K562 (cell line): ENCODE data around the gene EFEMP2. TPM values are rescaled to one million over a fixed set of nuclear protein-coding genes. Genes with fewer than 3 reads are reported as not detected.

Source experiments
- ATAC-seq: fragments of 200-7000 bp; cut with Tn5 transposase; 3 replicates; pipeline ENCODE4 v1.9.1; 2020; ENCODE audit warnings: moderate library complexity
- BruUV-seq: library from RNA; stranded (reverse); fragments of 400-500 nt; replicated peaks from 2 replicates; lab custom pipeline; 2021; lab: Mats Ljungman, UMichigan
- CTCF ChIA-PET: fragments of 300-600 bp; formaldehyde crosslinking; extraction: SDS; loops from one replicate; lab custom pipeline; 2021; ENCODE audit warnings: low intra/inter-chr PET ratio; lab: Yijun Ruan, JAX
- POLR2A ChIA-PET: fragments of 300-600, 350-650 bp; sonication (Branson Sonifier 250); formaldehyde crosslinking; extraction: SDS; loops from one replicate; lab custom pipeline; 2021; ENCODE audit warnings: antibody characterized with exemption, inconsistent platforms; lab: Yijun Ruan, JAX
- DNase-seq, 4 experiments: peaks; one replicate each; pipeline versions ENCODE4 v3.0.0 to v3.0.0-alpha.2; 2011 to 2018; ENCODE audit warnings: low spot score in 3 of 4, mixed read lengths in 3 of 4; ENCODE audit errors: extremely low read depth in 1 of 4
- FAIRE-seq: peaks from 2 replicates; lab custom pipeline; 2011; peaks lifted over from hg19 to GRCh38; lab: Jason Lieb, UNC
- H2AFZ ChIP-seq: 2 replicates; pipeline ENCODE4 v1.6.0; 2011; ENCODE audit warnings: low read depth, low read length, control low read depth, inconsistent platforms
- H3K27ac ChIP-seq: fragments of 200-600 bp; 3 replicates; pipeline ENCODE4 v1.8.0; 2011; ENCODE audit warnings: low read depth, mild to moderate bottlenecking, control low read depth, inconsistent platforms, low read length, moderate library complexity, mixed read lengths; ENCODE audit errors: extremely low read depth
- H3K27me3 ChIP-seq, 2 experiments: fragments of 300-600 bp in 1 of 2; 2 replicates in 1 of 2; 3 replicates in 1 of 2; pipeline versions ENCODE4 v1.6.0 to v1.8.0; 2011; ENCODE audit warnings: inconsistent platforms in 2 of 2, low read length in 2 of 2, mild to moderate bottlenecking in 1 of 2, mixed read lengths in 1 of 2, moderate library complexity in 1 of 2; ENCODE audit not compliant: control insufficient read depth in 2 of 2, insufficient read depth in 2 of 2
- H3K36me3 ChIP-seq: fragments of 300-600 bp; 3 replicates; pipeline ENCODE4 v1.8.0; 2011; ENCODE audit warnings: mild to moderate bottlenecking, low read length, inconsistent platforms; ENCODE audit not compliant: control insufficient read depth, insufficient read depth
- H3K4me1 ChIP-seq, 2 experiments: fragments of 200-600 bp in 1 of 2; replicated peaks in 1 of 2; 2 replicates in 1 of 2; 3 replicates in 1 of 2; pipeline versions ENCODE4 v1.5.1 to v1.8.0; 2011; ENCODE audit warnings: inconsistent platforms in 2 of 2, low read length in 2 of 2, mild to moderate bottlenecking in 1 of 2, mixed read lengths in 1 of 2, moderate library complexity in 1 of 2; ENCODE audit not compliant: control insufficient read depth in 2 of 2, insufficient read depth in 2 of 2
- H3K4me2 ChIP-seq: 2 replicates; pipeline ENCODE4 v1.6.1; 2011; ENCODE audit warnings: low read length, control low read depth, inconsistent platforms, mixed read lengths; ENCODE audit not compliant: insufficient read depth
- H3K4me3 ChIP-seq: fragments of 200-600 bp; sonication (generic), shearing (Covaris generic); 2 replicates; pipeline ENCODE4 v1.5.1; 2016; ENCODE audit warnings: control low read depth, inconsistent platforms
- H3K79me2 ChIP-seq: fragments of 200-600 bp; 3 replicates; pipeline ENCODE4 v1.8.0; 2011; ENCODE audit warnings: low read length, inconsistent platforms; ENCODE audit not compliant: control insufficient read depth, insufficient read depth
- H3K9ac ChIP-seq, 2 experiments: 2 replicates each; pipeline versions ENCODE4 v1.6.0 to v1.6.1; 2011; ENCODE audit warnings: low read depth in 2 of 2, low read length in 2 of 2, control low read depth in 1 of 2, inconsistent platforms in 1 of 2, mild to moderate bottlenecking in 1 of 2, mixed read lengths in 1 of 2; ENCODE audit not compliant: insufficient read depth in 1 of 2
- H3K9me1 ChIP-seq: one replicate; pipeline ENCODE4 v1.6.0; 2011; ENCODE audit warnings: inconsistent platforms, mild to moderate bottlenecking, low read length, moderate library complexity; ENCODE audit not compliant: control insufficient read depth, insufficient read depth
- H3K9me3 ChIP-seq: replicated peaks from 2 replicates; pipeline ENCODE4 v1.5.1; 2011; ENCODE audit warnings: low read depth, low read length, inconsistent platforms; ENCODE audit not compliant: control insufficient read depth, insufficient read depth
- H4K20me1 ChIP-seq: replicated peaks from 2 replicates; pipeline ENCODE4 v1.6.1; 2011; ENCODE audit warnings: low read length, inconsistent platforms, mixed read lengths; ENCODE audit not compliant: control insufficient read depth, insufficient read depth
- ETS1 ChIP-seq: conservative IDR thresholded peaks from 2 replicates; pipeline ENCODE4 v1.6.1; 2011; ENCODE audit warnings: low read depth, mild to moderate bottlenecking, low read length; ENCODE audit not compliant: control insufficient read depth
- HOXB6 ChIP-seq: fragments of 250-450 bp; sonication (Bioruptor Pico); IDR thresholded peaks from 2 replicates; pipeline ENCODE4 v1.5.1; 2022; ENCODE audit warnings: mild to moderate bottlenecking, borderline replicate concordance
- KDM5B ChIP-seq: fragments of 200-600 bp; sonication (generic); IDR thresholded peaks from 2 replicates; pipeline ENCODE4 v1.6.1; 2012; ENCODE audit warnings: low read depth, mild to moderate bottlenecking, moderate library complexity, low read length, control low read depth, inconsistent platforms; ENCODE audit not compliant: insufficient replicate concordance
- MBD2 ChIP-seq: sonication (generic); IDR thresholded peaks from 2 replicates; pipeline ENCODE4 v1.6.1; 2016; ENCODE audit warnings: low read depth, borderline replicate concordance
- NFIC ChIP-seq: fragments of 450-650 bp; IDR thresholded peaks from 2 replicates; pipeline ENCODE4 v1.6.1; 2017; ENCODE audit warnings: mild to moderate bottlenecking, inconsistent platforms
- NR2C2 ChIP-seq, 2 experiments: fragments of 200-800 bp in 1 of 2; sonication (Bioruptor generic) in 1 of 2; sonication (generic) in 1 of 2; formaldehyde crosslinking in 1 of 2; IDR thresholded peaks; 2 replicates each; pipeline versions ENCODE4 v1.6.1 to v1.8.0; 2016 to 2022; ENCODE audit warnings: mild to moderate bottlenecking in 1 of 2, missing compliant biosample characterization in 1 of 2, missing genetic modification characterization in 1 of 2, missing genetic modification reagents in 1 of 2
- POLR2G ChIP-seq: fragments of 200-400 bp; formaldehyde crosslinking; IDR thresholded peaks from 2 replicates; pipeline ENCODE4 v1.6.1; 2017; ENCODE audit warnings: low read depth, mild to moderate bottlenecking, antibody characterized with exemption, low read length, moderate library complexity
- RBM25 ChIP-seq: fragments of 200-400 bp; formaldehyde crosslinking; IDR thresholded peaks from 2 replicates; pipeline ENCODE4 v1.6.1; 2018; ENCODE audit warnings: low read length, low read depth, moderate library complexity; ENCODE audit not compliant: severe bottlenecking
- RERE ChIP-seq: sonication (generic); formaldehyde crosslinking; IDR thresholded peaks from 2 replicates; pipeline ENCODE4 v1.8.0; 2023; ENCODE audit warnings: missing genetic modification reagents, mild to moderate bottlenecking, borderline replicate concordance
- SP1 ChIP-seq: sonication (generic); formaldehyde crosslinking; IDR thresholded peaks from 2 replicates; pipeline ENCODE4 v1.8.1; 2022; ENCODE audit warnings: mild to moderate bottlenecking, missing genetic modification reagents
- WGBS: fragments of 100-300 bp; shearing (Covaris generic); methylation state at CpG from one replicate; pipeline ENCODE4 v1.1.6; 2016; ENCODE audit warnings: low coverage, mixed read lengths; ENCODE audit not compliant: insufficient coverage; ENCODE audit errors: missing lambda C conversion rate; 5-methylcytosine and 5-hydroxymethylcytosine counted together
- in situ Hi-C: fragments of 300-500 bp; cut with MboI; formaldehyde crosslinking; loops from 4 replicates; pipeline ENCODE4 v1.15.0; 2018; ENCODE audit warnings: inconsistent platforms, mixed read lengths
- intact Hi-C: fragments of 100-400 bp; cut with micrococcal nuclease; formaldehyde crosslinking; loops from 2 replicates; pipeline ENCODE4 v1.14.2; 2022
- polyA plus RNA-seq, 8 experiments: library from polyadenylated mRNA; depleted of rRNA in 4 of 8; stranded (reverse) in 5 of 8; unstranded in 3 of 8; fragments of >200 nt; fragmentation: Nextera tagmentation in 2 of 8; fragmentation: Illumina TruSeq in 1 of 8; extraction: Ambion mirVana in 2 of 8; extraction: Trizol in 1 of 8; gene quantifications; 2 replicates each; pipeline versions ENCODE4 v1.2.1 to v1.2.3, GENCODE V29; 2011 to 2014; ENCODE audit warnings: inconsistent platforms in 1 of 8, missing spikeins in 1 of 8
- total RNA-seq, 7 experiments: library from RNA; depleted of rRNA in 6 of 7; stranded (reverse); fragments of >200 nt in 6 of 7; fragmentation: Illumina TruSeq in 2 of 7; extraction: Trizol in 2 of 7; gene quantifications; 2 replicates each; pipeline versions ENCODE4 v1.2.1 to v1.2.3, GENCODE V29; 2011 to 2021; ENCODE audit warnings: low replicate concordance in 1 of 7
- TF ChIP-seq, protein P1 (sequence below), 2 experiments: IDR thresholded peaks; 2 replicates each; pipeline ENCODE4 v1.6.1; 2011; ENCODE audit warnings: borderline replicate concordance in 1 of 2, control low read depth in 1 of 2, low read depth in 1 of 2, low read length in 1 of 2, mild to moderate bottlenecking in 1 of 2, mixed read lengths in 1 of 2, moderate library complexity in 1 of 2; ENCODE audit not compliant: insufficient read depth in 1 of 2, insufficient read length in 1 of 2, poor library complexity in 1 of 2, severe bottlenecking in 1 of 2; ENCODE audit errors: extremely low read depth in 1 of 2

EFEMP2 gene
- total and polyA plus RNA-seq, 9 of the 15 experiments (the other 6 are each of a cell fraction or from before 2014, with no cell fraction given): 0.07 to 2.9 (median 0.69) TPM; not detected in 1

- ChIA-PET POLR2A (interaction anchor here (0.5 to 2.3 kb wide), 11 partner anchors 8 to 227 kb away, joined by 3 to 14 read pairs (median 3); partner anchors contain the start of genes CCDC85B and FOSL1), CTCF (no interaction called here)
- ATAC-seq: no peak
- DNase-seq: no peak
- Histone ChIP-seq H3K9ac (peak overlapping the region in 1 of 2 experiments; percentile 84; a peak in 3 of 4 replicates), H4K20me1 (no peaks in the 10 kb centered on the region), H3K36me3 (peaks cover 11% of the 10 kb centered on the region; the same call in 1 of the 3 replicates), H3K4me3 (no peak overlapping the region), H3K4me2 (peak overlapping the region; percentile 1; the same call in 1 of the 2 replicates), H3K9me1 (no peaks in the 10 kb centered on the region), H3K27ac (no peak overlapping the region), H2AFZ (no peak overlapping the region), H3K79me2 (peaks cover 27% of the 10 kb centered on the region), H3K9me3 (no peaks in the 10 kb centered on the region), H3K27me3 (no peaks in the 10 kb centered on the region), H3K4me1 (peaks cover 39 to 66% of the 10 kb centered on the region in 2 experiments)
- BruUV-seq: no TSS peak
- intact Hi-C loops (no loop called here), in situ Hi-C loops (no loop called here)
- no peak for FAIRE-seq
- 64% methylated on average over 8 of the region's 10 CpGs for WGBS
- no peak for TF ChIP-seq MBD2
- TF ChIP-seq RBM25: no peak
- TF ChIP-seq NR2C2 (CRISPR knock-in tag; IDR thresholded peaks at IDR 0.05): 0 out of 2 replicates have a peak, but pooled peaks have one; percentile 37
- TF ChIP-seq NR2C2 (tag; IDR thresholded peaks at IDR 0.05): no peak
- TF ChIP-seq NFIC: 0 out of 2 replicates have a peak, but pooled peaks have one; percentile 17
- peak; percentile 67 for TF ChIP-seq POLR2G
- TF ChIP-seq SP1 (CRISPR knock-in tag): 0 out of 2 replicates have a peak, but pooled peaks have one; percentile 44
- TF ChIP-seq, protein P1, sequence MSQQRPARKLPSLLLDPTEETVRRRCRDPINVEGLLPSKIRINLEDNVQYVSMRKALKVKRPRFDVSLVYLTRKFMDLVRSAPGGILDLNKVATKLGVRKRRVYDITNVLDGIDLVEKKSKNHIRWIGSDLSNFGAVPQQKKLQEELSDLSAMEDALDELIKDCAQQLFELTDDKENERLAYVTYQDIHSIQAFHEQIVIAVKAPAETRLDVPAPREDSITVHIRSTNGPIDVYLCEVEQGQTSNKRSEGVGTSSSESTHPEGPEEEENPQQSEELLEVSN (IDR thresholded peaks at IDR 0.05; ENCODE audit: borderline replicate concordance in 1 of 2, extremely low read depth in 1 of 2, insufficient read depth in 1 of 2, insufficient read length in 1 of 2, low read depth in 1 of 2, low read length in 1 of 2, poor library complexity in 1 of 2, severe bottlenecking in 1 of 2): no peak
- no peak for TF ChIP-seq HOXB6 (CRISPR knock-in tag)
- no peak for TF ChIP-seq RERE (CRISPR knock-in tag)
- TF ChIP-seq ETS1: 0 out of 2 replicates have a peak, but pooled peaks have one; percentile 19
- peak; percentile 49 for TF ChIP-seq KDM5B
Observed at GRCh38 chr11:65915101-65915820, 42.7 kb upstream of the EFEMP2 start.
